HPDE6-E6E7 (cell line): ENCODE data around the gene RBSN.
"Not testable (repeated sequence)": the region's sequence is repeated elsewhere in the genome, so short reads cannot be mapped to it uniquely, and the experiment has no call there.

ENCODE experiments used
- DNase-seq: peaks from one replicate; pipeline ENCODE4 v3.0.0; 2011; ENCODE audit warnings: missing footprints; ENCODE audit errors: extremely low spot score

Gene RBSN

GRCh38 chr3:15098503-15099363 is at the start of gene RBSN:
Gene RBSN, minus strand, starts transcription at chr3:15099148. Its CDS starts 3,028 bp downstream, at chr3:15096120.
- DNase-seq = peak; percentile 53

- DNase-seq = no peak
Measured at GRCh38 chr3:15148614-15149013, 49.7 kb upstream of the RBSN start.

DNA sequence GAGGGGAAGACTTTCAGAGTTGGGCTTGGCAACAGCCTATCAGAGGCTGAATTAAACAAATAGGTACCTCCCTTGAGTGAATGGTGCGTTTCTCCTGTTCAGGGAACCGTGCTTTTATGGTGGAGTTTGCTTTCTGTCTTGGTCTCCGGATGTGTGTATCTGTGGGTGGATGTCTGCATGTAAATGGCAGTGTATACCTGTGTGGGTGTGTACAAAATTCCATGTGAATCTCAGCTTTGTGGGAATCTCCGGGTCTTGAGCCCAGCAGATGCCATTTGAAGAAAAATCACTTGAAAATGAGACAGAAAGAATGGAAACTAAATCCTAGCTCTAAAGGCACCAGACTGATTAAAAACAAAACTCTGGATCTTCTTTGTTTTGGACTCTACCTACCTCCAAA is 37.9 kb upstream of the RBSN start:
- DNase-seq = not testable (repeated sequence)

GRCh38 chr3:15134968-15135367 is 36.0 kb upstream of the RBSN start:
- DNase-seq = not testable (repeated sequence)

GRCh38 chr3:15128403-15128802 is 29.5 kb upstream of the RBSN start:
- not testable (repeated sequence) for DNase-seq

DNA sequence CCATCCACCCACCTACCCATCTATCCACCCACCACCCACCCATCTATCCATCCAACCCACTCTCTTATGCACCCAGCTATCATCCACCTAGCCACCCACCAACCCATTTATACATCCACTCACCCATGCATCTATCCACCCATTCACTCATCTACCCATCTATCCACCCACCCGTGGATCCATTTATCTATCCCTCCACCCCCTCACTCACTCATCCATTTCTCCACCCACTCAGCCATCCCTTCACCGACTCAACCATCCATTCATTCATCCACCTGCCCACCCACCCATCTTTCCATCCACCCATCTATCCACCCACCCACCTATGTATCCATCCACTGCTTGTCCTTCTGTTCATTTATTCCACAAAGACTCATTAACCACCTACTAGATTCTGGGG is 28.0 kb upstream of the RBSN start:
- not testable (repeated sequence) for DNase-seq

DNA sequence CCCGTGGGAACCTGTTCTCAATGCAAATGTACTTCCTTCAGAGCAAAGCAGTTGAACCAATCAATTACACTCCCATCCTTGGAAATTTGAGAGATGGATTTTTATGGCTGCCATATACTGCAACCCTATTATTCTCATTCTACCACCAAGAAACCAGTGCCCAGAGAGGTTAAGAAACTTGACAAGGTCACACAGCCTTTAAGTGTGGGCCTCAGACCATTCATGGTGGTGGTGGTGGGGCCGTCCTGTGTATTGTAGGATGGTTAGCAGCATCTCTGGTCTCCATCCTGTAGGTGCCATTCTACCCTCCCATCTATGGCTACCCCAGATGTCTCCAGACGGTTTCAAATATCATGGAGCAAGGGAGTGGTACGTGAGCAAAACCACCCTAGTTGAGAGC is 23.4 kb upstream of the RBSN start:
- DNase-seq = no peak

DNA sequence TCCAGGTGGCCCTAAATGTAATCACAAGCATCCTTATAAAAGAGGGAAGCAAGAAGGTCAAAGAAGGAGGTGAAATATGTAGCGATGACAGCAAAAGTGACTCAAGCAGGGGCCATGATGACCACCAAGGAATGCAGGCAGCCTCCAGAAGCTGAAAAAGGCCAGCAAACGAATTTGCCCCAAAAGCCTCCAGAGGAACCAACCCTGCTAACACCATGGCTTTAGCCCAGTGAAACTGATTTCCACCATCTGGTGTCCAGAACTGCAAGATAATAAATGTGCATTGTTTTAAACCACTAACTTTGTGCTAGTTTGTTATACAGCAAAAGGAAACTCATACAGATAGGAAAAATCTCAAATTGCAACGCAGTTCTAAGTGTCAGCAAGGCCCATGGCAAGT is 23.0 kb upstream of the RBSN start:
- no peak for DNase-seq

- no peak for DNase-seq
Measured at GRCh38 chr3:15120986-15121385, 22.0 kb upstream of the RBSN start.

- DNase-seq = no peak
Measured at GRCh38 chr3:15117011-15117410, 18.1 kb upstream of the RBSN start.

DNA sequence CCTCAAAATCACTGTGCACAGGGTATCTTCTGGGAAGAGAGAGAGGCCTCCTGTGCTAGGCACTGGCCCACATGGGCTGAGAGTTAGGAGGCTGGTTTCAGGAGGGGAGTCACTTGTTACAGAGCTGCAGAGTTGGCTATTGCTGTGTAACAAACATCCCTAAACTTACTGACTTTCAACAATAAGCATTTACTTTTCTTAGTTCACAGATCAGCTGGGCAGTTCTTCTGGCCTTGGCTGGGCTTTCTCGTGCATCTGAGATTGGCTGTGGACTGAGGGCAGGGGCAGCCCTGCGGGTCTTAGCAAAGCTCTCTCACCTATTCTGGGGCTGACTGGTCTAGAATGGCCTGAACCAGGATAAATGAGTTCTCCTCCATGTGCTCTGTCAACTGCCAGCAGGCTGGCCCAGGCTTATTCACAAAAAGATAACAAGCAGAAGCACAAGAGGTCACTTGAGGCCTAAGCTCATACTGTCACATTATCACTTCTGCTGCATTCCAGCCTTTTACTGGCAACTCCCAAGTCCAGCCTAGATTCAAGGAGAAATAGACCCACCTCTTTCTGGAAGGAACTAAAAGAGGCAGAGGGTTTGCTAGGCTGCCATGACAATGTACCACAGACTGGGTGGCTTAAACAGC is 17.2 kb upstream of the RBSN start:
- no peak for DNase-seq

DNA sequence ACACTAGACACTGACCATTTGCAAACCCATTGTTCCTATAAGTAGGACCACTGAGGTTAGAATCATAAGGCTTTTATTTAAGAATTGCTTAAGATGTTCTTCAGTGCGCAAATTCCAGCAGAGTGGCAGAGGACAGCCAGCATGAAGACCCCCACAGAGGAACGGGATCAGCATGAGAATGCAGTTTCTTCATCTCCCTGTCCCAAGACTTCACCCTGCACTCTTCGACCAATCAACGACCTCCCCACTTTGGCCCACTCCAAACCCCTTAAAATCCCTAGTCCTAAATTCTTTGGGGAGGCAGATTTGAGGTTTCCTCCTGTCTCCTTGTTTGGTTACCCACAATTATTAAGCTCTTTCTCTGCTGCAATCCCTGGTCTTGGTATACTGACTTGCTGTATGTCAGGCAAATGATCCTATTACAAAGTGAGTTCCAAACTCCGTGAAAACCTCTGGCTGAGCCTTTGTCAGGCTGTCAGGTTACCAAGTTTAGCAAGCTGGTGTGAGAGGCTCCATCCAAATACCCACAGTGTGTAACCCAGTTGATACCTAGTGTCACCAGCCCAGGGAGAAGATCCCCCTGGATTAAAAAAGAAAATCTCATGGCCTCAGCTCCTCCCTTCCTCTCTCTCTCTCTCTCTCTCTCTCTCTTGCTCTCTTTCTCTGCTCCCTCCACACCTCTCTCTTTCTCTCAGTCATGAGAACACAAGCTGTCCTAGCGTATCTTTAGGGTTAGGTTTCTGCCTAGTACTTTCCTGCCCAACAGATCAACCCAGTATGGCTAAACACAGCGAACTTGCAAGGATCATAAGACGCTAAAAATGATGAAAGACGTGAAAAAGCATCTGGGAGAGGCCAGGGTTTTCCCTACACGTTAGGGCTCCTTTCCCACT is 15.8 kb upstream of the RBSN start:
- no peak for DNase-seq

- DNase-seq = no peak
Measured at GRCh38 chr3:15113884-15114283, 14.9 kb upstream of the RBSN start.

- no peak for DNase-seq
Measured at GRCh38 chr3:15113471-15113870, 14.5 kb upstream of the RBSN start.

DNA sequence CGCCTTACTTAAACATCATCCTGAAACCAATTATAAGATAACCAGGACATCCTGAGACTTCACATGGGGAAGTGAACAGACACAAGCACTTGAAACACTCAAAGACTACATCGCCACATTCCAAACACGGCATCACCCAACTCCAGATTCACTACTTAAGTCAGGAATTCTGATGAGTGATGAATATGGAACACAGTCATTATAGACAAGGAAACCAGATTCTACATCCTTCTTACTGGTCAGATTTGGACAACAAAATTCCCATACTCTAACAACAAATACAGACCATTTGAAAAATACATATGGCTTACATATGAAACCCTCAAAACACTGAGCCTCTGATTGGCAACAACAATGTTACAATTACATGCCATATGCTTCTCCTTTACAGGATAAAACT is 13.1 kb upstream of the RBSN start:
- DNase-seq = no peak

DNA sequence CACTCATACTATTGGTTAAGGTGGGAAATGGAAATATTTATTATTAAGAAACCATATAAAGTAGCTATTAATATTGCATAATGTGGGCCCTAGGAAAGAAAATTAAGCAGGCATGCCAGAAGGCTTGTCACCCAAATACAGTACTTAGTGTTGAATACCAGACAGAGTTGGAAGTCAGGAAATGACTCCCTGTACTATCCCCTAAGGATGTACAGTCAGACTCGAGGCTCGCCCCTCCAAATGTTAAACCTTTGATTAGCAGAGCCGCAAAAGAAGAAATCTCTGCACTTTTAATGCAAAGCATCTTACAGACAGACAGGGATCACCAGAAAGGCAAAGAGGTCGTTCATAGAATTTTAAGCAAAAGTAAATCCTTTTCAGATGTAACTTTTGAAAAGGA is 11.3 kb upstream of the RBSN start:
- DNase-seq = no peak

DNA sequence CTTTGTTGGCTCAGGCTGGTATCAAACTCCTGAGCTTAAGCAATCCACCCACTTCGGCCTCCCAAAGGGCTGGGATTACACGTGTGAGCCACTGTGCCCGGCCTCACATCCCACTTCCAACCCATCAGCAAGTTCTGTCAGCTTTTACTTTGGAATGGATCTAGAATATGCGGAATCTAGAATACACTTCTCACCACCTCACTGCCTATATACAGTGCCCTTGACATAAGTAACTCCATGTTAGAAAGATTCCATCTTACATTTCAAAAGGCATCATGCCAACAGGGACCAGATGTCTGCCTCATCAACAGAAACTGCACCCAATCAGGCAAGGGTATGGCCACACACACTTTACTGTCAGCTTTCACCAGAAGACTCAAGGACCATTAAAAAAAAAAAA is 9.9 kb upstream of the RBSN start:
- DNase-seq = no peak

GRCh38 chr3:15108082-15108545 is 9.2 kb upstream of the RBSN start:
- DNase-seq = peak; percentile 33

DNA sequence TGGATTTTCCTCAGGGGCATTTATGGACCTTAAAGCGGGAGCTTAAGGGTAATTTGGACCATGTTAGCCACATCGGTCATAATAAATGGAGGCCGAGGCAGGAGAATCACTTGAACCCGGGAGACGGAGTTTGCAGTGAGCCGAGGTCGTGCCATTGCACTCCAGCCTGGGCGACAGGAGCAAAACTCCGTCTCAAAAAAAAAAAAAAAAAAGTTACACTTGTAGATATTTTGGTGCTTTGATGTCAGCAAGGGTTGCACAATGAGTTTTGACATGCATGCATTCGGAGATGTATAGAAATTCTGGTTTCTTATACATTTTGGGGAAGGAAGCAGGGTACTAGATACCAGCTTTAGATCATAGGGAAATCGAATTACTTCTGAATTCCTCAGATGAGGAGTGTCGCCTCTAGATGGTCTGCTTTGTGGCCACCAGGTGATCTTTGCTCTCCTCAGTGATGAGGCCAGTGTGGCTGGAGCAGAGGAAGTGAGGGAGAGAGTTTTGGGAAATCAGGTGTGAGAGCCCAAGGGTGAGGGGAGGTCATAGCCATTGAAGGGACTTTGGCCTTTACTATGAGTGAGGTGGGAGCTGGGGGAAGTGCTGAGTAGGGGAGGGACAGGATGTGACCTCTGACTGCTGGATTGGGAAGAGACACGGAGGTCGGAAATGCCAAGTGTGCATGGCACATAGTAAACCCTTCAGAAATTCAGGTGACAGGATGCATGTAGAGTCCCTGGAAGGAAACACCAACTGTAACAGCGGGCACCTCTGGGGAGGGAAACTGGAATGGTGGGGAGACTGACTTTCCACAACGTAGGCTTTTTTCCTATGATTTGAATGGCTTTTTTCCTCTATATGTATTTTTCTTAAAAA is 8.4 kb upstream of the RBSN start:
- no peak for DNase-seq

- DNase-seq = no peak
Measured at GRCh38 chr3:15102836-15103235, 3.9 kb upstream of the RBSN start.

- no peak for DNase-seq
Measured at GRCh38 chr3:15102256-15102655, 3.3 kb upstream of the RBSN start.
